ENCODE measurements around the gene UTP11.

Gene UTP11

DNA sequence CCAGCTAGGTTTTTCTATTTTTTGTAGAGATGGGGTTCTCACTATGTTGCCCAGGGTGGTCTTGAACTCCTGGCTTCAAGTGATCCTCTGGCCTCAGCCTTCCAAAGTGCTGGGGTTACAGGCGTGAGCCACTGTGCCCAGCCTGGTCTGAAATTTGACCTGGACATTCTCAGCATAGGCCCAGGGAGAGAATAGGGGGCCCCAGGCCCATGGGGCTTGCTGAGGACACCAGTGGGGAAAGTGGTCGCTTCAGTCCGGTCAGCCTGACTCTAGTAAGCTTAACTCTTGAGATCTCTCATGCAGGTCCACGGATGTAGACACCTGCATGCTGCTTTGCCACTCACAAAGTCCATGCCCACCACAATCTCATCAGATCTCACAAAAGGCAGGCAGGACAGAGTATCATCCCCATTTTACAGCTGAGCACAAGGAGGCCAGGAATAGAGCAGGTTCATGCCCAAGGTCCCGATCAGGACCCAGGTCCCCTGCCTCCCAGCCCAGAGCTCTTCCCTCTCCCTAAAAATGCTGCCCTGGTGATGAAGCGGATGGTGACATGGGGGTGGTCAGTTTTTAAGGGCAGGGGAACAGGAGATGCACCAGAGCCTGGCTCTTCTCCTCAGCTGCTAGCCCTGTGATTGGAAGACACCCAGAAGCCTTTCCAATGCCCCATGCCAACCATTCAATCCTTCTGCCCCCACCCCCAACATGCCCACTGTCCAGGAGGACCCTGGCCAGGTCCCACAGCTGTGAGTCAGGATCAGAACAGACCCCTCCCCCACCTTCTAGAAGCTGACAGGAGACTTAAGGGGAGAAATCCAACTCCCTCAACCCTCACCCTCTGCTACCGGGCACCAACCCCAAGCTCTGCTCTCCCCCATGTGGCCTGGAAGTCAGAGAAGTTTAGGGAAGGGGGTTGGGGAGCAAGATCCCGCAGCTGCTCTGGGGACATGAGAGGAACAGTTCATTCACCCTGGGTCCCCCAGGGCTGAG is 9.0 kb upstream of the UTP11 start:
- DNase-seq, result no peak

DNA sequence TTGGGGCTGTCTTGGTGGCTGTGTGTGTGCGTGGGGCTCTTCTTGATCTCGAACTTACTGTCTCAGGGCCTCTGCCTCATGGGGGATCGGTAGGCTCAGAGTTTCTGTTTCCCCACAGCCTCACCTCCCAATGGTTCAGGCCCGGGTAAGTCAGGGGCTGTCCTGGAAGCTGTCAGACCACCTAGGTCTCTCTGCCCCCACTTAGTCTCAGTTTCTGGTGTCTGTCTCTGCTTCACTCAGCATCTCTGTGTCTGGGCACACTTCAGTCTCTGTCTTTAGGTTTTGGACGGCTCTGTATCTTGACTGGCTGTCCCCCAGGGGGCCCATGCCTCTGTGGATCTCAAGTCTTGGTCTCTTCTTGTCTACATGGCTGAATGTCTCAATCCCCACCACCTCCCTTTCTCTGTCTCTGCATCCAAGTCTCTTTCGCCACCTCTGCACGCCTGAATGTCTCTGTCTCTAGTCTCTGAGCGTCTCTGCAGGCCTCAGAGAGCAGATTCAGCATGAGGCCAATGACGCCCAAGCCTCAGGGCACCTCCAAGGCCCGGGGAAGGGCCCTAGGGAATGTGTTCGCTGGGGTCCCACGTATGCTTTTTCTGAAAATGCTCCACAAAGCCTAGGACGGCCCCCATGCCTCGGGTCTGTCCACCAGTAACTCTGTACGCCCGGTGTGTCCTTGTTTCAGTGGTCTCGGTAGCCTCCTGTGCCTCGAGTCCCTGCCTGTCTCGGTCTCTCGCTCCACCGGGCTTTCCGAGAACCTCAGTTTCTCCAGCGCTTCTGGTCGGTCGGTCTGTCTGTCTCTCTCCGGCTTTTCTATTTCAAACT is 8.0 kb upstream of the UTP11 start:
- DNase-seq, result no peak

DNA sequence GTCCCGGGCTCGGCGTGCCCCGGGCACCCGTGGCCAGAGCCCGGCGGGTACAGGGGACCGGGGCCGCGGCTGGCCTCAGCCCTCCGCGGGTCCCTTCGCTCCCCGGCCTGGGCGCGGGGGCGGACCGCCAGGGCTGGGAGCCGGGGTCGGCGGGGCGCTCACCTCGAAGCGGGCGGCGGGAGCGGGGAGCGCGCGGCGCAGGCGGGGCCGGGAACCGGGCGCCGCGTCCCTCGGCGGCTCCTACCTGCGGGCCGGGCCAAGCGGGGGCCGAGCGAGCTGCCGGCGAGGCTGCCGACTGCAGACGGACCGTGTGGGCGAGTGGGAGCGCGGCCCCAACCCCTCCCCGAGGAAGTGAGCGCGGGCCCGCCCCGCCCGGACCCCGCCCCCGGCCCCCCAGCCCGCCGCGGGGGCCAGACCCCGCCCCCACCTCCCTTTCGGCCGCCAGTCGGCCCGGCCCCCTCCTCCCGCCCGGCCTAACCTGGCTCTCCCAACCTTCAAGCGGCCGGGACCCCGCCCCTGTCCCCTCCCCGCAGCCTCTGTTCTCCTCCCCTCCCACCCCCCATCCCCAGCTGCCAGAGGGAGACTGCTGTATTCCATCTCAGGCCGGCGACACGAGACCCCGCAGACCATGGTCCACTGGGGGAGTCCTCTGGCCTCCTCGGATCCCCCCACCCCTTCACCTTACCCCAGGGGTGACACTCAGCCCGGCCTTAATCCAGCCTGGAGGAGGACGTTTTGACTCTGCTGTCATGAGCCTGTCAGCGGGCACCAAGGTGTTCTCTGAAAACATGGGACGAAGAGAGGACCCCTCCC is 7.1 kb upstream of the UTP11 start, which contains the start of gene FHL3:
FHL3 (minus strand) TSS at position 320 of the 813 bp plus-strand sequence. CDS start 6,102 bp downstream, outside the sequence.
- DNase-seq, result no peak

DNA sequence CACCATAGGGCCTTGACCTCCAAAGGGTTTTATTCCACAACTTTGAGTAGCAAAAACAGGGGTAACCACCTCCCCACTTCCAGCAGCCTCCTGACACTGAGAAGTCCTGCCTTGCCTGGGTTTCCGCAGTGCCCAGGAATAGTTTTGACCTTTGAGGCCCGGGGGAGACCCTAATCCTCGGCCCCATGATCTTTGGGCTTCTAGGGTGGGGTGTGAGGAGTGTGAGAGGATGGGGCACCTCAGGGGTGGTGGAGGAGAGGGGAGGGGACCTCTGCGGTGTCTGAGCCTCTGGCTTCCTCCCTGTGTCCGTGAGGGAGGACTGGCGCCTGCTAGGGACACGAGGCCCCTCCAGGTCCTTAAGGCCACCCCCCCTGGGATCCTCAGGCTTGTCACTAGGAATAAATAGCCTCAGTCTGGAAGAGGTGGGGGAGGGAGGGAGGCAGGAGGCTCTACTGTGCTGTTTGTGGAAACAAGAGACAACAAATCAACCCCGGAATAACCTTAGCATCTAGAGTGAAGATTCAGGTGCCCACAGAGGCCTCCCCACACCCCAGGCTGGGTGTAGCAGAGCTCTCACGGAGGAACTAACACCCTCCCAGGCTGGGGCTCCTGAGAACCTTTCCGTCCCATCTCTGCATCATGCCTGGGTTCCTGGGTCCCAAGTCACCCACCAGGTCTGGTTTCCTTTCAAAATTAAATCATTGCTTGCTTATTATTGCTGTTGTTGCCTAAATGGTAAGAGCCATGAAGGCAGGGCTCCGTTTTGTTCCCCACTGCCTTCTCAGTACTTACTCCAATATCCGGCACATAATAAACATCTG is 6.3 kb upstream of the UTP11 start:
- no peak for DNase-seq

DNA sequence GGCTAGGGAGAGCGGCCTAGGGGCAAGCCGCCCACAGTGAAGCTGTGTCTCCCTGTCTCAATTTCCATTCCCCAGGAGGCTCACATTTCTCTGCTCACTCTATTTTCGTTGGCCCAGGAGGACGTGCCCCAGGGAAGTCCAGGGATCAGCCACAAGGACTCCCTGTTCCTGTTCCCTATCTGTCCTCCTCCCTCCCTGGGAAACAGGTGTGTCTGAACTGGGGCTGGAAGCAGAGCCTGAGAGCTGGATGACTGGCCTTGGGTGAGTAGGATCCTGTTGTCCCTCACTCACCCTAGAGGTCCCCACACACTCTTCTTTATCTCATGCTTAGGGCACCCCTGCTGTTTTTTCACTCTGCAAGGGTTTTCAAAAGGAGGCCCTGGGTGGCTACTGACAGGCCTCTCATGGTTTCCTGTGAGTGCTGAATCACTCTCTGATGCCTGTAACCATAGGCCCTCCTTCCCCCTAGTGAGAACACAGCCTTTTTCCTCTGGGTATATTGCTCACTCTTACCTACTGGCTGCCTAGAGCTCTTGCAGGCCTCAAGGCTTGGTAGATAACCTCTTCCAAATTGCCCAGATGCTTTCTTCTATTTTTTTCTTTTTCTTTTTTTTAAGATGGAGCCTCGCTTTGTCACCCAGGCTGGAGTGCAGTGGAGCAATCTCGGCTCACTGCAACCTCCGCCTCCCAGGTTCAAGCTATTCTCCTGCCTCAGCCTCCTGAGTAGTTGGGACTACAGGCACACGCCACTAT is 3.3 kb upstream of the UTP11 start:
- no peak for DNase-seq

DNA sequence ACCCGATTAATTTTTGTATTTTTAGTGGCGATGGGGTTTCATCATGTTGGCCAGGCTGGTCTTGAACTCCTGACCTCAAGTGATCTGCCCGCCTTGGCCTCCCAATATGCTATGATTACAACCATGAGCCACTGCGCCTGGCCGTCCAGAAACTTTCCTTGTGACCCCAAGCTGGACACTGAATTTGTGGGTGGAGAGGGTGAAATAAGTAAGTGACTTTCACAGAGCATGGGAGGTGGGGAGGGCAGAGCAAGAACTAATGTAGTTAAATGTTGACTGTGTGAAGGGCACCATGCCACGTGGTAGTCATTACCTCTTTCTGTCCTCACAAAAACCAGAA is 2.7 kb upstream of the UTP11 start:
- no peak for DNase-seq

DNA sequence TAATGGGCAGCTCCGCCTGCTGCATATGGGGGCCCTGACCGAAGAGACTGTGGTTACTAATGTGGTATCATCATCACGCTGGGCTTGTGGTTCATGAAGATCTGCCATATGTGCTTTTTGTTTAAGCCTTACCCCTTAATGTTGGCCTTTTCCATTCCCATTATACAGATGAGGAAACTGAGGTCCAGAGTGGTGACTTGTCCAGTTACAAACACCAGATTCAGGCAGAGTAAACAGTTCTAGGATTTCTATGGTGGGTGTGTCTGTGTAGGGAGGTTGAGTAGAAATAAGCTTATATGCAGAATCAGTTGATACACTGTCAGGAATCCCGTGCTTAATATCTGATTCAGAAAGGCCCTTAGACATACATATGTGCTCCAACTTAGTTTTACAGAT is 691 bp downstream of the UTP11 start:
- DNase-seq, result no peak

DNA sequence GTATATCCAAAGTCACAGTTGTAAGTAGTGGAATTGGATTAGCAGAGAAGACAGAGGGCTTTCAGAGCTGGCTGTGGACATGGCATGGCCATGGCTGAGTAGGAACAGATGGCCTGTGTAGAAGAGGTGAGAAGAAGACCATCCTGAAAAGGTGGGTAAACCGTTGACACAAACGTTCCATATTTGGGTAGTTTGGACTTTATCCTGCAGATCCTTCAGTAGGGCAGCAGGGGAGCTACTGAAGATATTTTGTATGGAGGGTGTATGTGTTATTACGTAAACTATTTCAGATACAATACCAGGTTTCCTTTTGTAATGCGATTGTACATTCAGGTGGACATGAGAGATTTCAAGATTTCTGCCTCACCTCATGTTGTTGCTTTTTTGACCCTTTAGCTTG is 1.6 kb downstream of the UTP11 start:
- DNase-seq, result no peak

DNA sequence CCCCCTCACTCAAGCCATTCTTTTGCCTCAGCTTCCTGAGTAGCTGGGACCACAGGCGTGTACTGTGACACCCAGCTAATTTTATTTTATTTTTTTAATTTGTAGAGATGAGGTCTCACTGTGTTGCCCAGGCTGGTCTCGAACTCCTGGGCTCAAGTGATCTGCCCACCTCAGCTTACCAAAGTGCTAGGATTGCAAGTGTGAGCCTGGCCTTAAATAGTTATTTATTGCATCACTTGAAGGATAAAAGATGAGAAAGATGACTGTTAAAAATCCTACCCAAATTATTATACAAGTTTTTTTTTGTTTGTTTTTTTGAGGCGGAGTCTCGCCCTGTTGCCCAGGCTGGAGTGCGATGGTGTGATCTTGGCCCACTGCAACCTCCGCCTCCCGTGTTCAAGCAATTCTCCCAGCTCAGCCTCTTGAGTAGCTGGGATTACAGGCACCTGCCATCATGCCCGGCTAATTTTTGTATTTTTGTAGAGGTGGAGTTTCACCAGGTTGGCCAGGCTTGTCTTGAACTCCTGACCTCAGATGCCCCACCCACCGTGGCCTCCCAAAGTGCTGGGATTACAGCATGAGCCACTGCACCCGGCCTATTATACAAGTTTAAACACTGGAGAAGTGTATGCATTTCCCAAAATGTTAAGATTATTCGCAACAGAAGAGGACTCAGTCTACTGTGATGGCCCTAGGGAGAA is 2.3 kb downstream of the UTP11 start:
- no peak for DNase-seq

DNA sequence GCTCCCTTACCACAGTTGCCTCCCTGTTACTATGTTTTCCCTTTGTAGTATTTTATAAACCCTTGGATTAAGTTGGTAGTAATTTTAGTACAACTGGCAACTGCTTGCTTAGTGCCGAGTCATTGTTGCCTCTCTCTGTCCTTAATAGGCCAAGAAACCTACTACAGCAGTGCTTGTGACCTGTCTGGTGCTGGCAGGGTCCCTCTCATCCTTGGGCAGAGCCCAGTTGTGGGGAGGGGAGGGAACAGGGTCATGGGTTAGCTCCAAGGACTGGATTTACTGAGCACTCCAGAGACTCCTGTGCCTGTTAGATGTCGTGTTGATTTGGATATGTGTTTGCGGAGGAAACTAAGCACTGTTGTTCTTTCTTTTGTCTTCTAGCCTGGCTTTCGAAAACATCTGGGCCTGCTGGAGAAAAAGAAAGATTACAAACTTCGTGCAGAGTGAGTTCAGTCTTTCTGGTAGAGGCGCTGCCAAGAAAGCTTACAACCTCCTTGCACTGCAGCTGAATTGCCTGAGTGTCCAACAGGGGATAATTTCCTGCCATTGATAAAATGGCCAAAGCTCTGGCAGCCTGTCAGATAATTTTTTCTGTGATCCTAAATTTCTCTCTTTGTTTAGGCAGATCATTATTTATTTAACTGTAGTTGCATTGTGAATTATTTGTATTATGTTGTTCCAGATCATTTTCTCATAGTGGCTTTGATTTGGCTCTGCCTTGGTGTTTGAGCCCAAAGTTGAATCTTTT is 3.6 kb downstream of the UTP11 start:
- DNase-seq, result no peak

DNA sequence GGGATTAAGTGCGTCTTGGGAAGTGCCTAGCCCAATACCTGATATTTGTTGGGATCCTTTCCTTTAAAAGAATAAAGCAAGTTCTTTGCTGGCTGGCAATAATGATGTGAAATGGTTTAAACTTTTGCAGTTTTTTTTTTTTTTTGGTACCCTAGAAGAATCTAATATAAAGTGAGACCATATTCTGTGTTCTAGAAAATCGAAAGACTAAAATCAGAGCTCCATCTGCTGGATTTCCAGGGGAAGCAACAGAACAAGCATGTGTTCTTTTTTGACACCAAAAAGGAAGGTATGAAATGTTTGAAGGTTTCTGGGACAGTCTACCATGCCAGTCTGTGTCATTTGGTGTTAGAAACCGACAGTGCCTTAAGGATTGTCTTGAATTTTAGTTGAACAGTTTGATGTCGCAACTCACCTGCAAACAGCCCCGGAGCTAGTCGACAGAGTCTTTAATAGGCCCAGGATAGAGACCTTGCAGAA is 6.4 kb downstream of the UTP11 start:
- no peak for DNase-seq

DNA sequence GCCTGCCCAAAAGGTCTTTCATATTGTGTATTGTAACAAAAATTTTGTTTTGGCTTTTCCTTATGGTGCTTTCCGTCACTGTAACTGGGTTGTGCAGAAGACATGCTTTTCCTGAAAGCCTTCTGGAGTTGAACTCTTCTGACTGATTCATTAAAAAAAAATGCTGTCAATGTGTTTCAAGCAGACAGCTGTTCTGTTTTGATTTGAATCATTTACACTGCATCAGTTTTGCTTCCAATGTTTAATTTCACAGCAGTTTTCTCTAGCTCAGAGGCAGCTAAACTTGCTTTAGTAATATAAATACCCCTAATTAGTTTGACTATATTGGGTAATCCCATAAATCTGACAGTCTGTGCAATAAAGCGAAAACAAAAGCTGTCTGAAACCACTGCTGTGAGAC is 7.9 kb downstream of the UTP11 start:
- DNase-seq, result no peak

DNA sequence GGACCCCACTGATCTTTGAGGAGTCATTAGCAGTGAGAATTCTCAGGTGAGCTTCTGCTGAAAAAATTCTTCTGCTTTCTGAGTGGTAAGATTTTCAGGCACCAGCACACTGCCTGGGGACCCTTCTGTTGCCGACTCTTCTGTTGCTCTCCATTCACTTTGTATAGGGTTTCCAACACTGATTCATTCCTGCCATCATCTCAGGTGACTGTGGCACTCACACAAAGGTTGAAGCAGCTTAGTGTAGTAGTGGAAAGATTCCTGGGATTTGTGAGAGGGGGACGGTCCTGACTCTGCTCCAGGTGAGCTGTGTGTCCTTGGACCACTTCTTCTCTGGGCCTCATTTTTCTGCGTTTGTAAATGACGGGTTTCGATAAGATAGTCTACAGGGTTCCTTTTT is 9.4 kb downstream of the UTP11 start:
- DNase-seq, result no peak

DNA sequence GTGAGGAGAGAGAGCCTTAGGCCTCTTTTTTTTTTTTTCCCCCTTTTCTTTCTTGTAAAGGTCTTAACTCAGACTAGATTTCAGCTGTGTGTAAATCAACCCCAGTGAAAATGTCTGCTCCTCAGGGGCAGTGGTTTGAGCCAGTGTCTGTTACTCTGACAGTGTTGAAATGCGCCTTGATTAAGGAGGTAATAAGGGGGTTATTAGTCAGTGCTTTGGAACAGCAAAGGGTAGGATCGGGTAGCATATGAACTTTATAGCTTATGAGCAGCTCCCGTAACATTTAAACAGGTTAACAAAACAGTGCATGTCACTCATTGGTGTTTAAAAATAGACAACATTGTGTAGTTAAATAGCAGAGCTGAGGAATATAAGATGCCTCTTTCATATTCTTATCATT is 10.3 kb downstream of the UTP11 start:
- DNase-seq, result no peak

DNA sequence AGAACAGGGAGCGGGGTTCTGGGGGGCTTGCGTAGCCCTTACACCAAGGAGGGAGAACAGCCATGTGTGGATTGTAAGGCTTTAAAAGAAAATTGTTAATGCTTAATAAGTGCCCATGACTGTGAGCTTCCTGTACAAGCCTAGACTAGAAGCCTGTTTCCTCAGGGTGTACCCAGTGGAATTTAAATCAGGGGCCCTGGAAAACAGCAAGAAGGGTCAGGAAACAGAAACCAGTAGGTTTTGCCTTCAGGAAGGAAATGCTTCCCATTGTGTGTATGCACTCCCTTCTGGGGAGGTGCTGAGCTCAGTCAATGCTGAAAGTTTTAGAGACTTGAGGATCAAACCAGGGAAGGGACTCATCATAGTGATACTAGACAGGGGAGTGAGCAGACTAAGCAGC is 12.7 kb downstream of the UTP11 start:
- DNase-seq, result no peak

DNA sequence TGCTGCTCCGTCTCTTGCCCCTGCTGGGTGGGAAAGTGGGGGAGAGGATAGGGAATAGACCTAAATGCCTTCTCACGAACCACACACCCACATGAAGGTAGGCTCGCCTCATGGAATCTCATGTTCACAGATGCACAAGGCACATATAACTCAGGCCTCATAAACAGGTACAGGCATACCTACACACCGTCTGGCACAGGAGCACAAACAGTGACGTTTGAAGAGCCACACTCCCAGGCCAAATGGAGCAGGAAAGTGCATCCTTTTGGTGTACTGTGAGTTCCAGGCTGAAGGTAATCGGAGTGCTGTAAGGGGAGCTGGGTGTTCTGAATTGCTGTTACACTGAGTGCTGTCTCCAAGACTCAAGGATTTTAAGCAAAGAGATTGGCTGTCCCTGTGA is 13.1 kb downstream of the UTP11 start:
- no peak for DNase-seq

DNA sequence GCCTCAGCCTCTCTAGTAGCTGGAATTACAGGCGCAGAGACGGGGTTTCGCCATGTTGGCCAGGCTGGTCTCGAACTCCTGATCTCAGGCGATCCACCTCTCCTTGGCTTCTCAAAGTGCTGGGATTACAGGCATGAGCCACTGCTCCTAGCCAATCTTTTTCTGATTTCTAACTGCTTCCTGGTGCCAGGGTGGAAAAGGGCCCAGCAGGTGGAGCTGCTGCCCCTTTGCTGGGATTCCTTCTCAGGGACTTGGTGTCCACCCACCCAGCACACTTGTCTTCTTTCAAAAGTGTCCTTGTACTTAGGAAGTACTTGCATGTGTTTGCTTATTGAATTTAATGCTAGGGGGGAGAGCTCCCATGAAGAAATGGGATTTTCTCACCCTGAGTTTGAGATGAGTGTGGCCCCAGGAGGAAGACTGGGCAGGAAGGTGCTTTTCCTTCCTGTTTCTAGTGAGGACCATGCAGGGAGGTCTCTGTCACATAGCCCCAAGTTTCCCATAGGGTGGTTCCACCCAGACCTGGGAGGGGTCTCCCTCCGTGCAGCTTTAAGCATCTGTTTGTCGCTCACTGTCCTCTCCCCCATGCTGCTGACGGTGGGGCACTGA is 14.2 kb downstream of the UTP11 start:
- no peak for DNase-seq

DNA sequence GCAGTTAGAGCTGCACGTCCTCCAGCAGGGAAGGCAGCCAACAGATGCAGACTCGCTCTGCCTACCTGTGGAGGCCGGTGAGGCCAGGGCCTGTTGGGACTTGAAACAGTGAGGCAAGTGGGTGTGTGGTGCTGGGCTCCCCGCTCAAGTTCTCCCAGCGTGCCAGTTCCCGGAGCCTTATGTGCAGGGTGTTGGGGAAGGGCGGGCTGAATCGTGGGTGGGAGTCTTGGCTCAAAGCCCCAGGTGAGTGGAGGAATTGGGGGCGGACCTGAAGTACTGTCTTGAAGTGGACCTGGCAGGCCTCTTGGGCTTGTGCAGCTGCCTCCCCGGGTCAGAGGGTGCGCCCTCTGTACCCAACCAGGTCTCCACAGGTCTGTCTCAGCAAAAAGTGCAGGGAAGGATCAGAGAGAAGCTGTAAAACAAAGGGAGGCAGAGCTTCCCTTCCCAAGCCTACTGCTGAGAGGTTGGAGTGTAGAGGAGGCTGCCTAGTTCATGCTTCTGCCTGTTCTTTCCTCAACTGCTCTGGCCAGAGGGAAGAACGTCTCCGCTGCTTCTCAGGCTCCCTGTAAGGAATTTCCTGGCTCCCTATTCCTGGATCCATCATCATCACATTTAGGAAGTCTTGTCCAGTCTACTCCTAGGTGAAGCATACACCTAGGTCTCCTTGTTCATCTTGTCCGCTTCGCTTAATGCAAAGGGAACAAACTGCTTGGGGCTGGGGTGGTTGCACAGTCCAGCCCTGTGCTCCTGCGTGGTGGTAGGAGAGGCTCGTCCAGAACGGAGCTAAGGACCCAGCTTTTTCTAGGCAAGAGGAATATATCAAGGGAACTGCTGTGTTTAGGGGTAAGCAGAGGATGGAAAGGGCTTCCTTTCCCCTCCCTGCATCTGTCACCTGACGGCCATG is 14.9 kb downstream of the UTP11 start:
- no peak for DNase-seq
